HG02970 (cell line): ENCODE measurements around the gene HSF2.
"Not testable (repeated sequence)": the region's sequence is repeated elsewhere in the genome, so short reads cannot be mapped to it uniquely, and the experiment has no call there.

Source experiments
- ATAC-seq: cut with Tn5 transposase; IDR thresholded peaks from one replicate; pipeline ENCODE4 v1.9.1; 2021; ENCODE audit warnings: mild to moderate bottlenecking, moderate library complexity, moderate number of reproducible peaks; ENCODE audit not compliant: unreplicated experiment, low FRiP score

The HSF2 gene

GRCh38 chr6:122438975-122439374, 39.5 kb downstream of the HSF2 start:
- no peak for ATAC-seq

DNA sequence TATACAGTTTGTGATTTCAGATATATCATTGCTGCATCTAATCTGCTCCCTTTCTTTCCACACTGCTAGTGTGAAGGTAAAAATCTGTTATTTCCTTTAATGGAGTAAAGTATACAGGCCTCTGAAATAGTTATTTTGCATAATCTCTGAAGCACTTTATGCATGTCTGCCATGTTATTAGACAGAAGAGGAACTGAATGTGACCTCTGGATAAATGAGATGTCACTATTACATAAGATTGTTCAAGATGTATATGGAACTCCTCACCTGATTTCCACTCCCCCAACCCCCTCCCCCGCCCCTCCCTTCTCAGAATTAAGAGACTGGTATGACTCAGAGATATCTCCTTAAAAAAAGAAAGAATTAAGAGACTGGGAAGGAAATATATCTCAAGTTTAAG, 45.8 kb downstream of the HSF2 start:
- ATAC-seq = no peak

- ATAC-seq = no peak
These were observed 49.6 kb downstream of the HSF2 start for GRCh38 chr6:122449069-122449468.

DNA sequence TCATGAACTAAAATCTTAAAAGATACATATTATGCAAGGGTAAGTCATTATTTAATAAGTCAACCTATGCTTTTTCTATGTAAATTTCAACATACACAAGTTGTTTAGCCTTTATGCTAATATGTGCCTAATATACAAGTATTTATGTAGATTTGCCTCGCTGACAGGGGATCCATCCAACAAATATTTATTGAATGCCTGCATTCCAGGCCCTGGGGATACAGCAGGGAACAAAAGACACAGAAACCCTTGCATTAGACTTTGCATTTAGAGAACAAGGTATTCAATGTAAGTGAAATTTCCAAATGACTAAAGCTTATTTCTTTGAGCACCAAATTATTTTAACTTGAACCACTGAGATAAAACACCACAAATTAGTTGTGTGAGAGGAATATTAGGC, 53.1 kb downstream of the HSF2 start:
- ATAC-seq = no peak

- ATAC-seq = no peak
These were observed 55.2 kb downstream of the HSF2 start for GRCh38 chr6:122454673-122455072.

DNA sequence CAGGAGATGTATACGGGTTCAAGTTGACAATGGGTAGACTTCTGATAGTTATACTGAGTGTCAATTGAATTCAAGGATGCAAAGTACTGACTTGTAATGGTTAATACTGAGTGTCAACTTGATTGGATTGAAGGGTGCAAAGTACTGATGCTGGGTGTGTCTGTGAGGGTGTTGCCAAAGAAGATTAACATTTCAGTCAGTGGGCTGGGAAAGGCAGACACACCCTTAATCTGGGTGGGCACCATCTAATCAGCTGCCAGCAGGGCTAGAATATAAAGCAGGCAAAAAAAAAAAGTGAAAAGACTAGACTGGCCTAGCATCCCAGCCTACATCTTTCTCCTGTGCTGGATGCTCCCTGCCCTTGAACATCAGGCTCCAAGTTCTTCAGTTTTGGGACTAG, 55.7 kb downstream of the HSF2 start:
- ATAC-seq = not testable (repeated sequence)

GRCh38 chr6:122458087-122458486, 58.6 kb downstream of the HSF2 start:
- ATAC-seq = no peak

- ATAC-seq = no peak
These were observed 59.8 kb downstream of the HSF2 start for GRCh38 chr6:122459240-122459639.

DNA sequence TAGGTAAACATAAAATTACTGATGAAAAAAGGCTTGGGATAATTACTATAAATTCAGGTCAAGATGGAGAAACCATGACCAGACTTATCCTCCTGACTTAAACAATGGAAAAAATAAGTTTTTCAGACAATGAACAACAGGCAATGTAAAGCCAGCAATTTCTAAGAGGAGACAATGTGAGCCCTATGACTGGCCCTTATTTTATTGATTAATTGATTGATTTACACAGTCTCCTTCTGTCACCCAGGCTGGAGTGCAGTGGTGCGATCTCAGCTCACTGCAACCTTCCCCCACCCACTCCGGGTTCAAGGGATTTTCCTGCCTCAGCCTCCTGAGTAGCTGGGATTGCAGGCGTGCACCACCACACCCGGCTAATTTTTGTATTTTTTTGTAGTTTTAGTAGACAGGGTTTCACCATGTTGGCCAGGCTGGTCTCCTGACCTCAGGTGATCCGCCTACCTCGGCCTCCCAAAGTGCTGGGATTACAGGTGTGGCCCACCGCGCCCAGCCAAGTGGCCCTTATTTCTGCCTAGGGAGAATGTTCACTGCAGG, 60.5 kb downstream of the HSF2 start:
- ATAC-seq = not testable (repeated sequence)

DNA sequence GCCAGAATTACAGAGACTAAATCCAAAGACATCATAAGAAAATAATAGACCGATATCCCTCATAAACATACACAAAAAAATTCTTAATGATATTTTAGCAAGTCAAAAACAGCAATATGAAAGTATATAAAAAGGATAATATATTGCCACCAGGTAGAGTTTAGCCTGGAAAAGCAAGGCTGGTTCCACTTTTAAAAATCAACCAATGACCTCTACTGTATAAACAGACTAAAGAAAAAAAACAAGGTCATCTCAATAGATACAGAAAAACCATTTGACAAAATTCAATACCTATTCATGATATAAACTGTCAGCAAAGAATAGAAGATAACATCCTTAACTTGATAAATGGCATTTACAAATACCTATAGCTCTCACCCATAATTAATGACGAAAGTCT, 62.4 kb downstream of the HSF2 start:
- ATAC-seq = no peak

- ATAC-seq = peak; percentile 100
These were observed 71.9 kb downstream of the HSF2 start, which contains the start of gene SERINC1 for GRCh38 chr6:122471107-122472021. Gene SERINC1 (minus strand): TSS chr6:122471807. CDS start chr6:122471737, 70 bp downstream.

DNA sequence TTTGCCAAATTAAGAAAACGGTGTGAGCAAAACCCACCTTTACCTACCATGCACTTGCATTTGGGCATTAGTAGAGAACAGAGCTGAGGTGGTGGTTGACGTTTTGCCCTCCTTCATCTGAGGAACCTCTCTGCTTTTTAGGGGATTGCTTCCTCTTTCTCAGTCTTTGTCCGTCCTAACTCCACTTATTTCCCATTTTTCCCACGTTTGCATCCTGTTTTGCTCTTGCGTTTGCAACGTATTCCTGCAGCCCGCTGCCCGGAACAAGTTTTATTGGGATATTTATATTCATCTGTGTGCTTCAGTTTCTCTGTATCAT, 72.5 kb downstream of the HSF2 start:
- ATAC-seq = peak; percentile 58

GRCh38 chr6:122476131-122476530, 76.7 kb downstream of the HSF2 start:
- no peak for ATAC-seq

DNA sequence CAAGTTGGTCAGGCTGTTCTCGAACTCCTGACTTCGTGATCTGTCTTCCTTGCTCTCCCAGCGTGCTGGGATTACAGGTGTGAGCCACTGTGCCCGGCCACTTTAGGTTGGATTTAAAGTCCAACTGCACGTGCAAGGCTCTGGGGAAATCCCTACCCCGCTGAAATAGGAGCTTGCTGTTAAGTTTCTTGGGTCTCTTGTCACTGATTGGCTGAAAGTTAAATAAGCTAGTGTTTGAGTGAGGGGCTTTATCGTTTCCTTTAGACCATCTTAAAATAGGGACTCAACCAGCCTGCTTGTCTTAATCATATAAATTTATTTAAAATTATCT, 83.3 kb downstream of the HSF2 start:
- ATAC-seq = no peak
